ENCODE measurements around the gene ITIH5. TPM values are rescaled to one million over a fixed set of nuclear protein-coding genes. Genes with fewer than 3 reads are reported as not detected.

Gene ITIH5
- total and polyA plus RNA-seq, 2 of the 13 experiments (the other 11 are each of a cell fraction or from before 2014, with no cell fraction given): 4.7 to 8.9 TPM

GRCh38 chr10:7697426-7697825 lies 30.7 kb upstream of the ITIH5 start:
- H3K4me3 ChIP-seq (replicated peaks in 1 of 3; ENCODE audit: insufficient read depth in 1 of 3, low read depth in 2 of 3, low read length in 3 of 3): no peak overlapping the region
- H3K4me1 ChIP-seq (ENCODE audit: insufficient read depth, low read length): peaks cover 64% of the 10 kb centered on the region
- no peaks in the 10 kb centered on the region for H3K36me3 ChIP-seq (replicated peaks in 1 of 2; ENCODE audit: control insufficient read depth in 1 of 2, insufficient read depth in 2 of 2, low read length in 2 of 2)
- CTCF ChIA-PET (ENCODE audit: low intra/inter-chr PET ratio, low total read pairs): no interaction called here
- no peaks in the 10 kb centered on the region for H4K20me1 ChIP-seq (ENCODE audit: insufficient read depth, low read length)
- peaks cover 6% of the 10 kb centered on the region for H3K79me2 ChIP-seq (ENCODE audit: insufficient read depth, low read length)
- no peak for DNase-seq (ENCODE audit: low spot score)
- intact Hi-C loops (cut with micrococcal nuclease; ENCODE audit: unreplicated experiment) (no loop called here), in situ Hi-C loops (cut with HindIII; ENCODE audit: extremely low pct_ligation_motif_present, low pct_unique_long_range_greater_than_20kb) (no loop called here)
- no peak for FAIRE-seq
- POLR2A ChIA-PET: interaction anchor here (1.2 to 5.9 kb wide), 3 partner anchors 10 to 164 kb away, joined by 3 to 56 read pairs (median 34); no protein-coding TSS in a partner anchor
- TF ChIP-seq MED13 (CRISPR knock-in tag; IDR thresholded peaks at IDR 0.05) (no peak), ESRRA (CRISPR knock-in tag; IDR thresholded peaks at IDR 0.05; ENCODE audit: low read depth) (no peak), ZNF124 (CRISPR knock-in tag; IDR thresholded peaks at IDR 0.05) (no peak), ATAD3A (CRISPR knock-in tag; IDR thresholded peaks at IDR 0.05) (no peak), ELF3 (CRISPR knock-in tag; IDR thresholded peaks at IDR 0.05) (no peak), KMT2A (CRISPR knock-in tag; IDR thresholded peaks at IDR 0.05) (no peak)
- TF ChIP-seq, protein P1, sequence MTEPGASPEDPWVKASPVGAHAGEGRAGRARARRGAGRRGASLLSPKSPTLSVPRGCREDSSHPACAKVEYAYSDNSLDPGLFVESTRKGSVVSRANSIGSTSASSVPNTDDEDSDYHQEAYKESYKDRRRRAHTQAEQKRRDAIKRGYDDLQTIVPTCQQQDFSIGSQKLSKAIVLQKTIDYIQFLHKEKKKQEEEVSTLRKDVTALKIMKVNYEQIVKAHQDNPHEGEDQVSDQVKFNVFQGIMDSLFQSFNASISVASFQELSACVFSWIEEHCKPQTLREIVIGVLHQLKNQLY (CRISPR knock-in tag; IDR thresholded peaks at IDR 0.05): no peak
- TF ChIP-seq, protein P2, sequence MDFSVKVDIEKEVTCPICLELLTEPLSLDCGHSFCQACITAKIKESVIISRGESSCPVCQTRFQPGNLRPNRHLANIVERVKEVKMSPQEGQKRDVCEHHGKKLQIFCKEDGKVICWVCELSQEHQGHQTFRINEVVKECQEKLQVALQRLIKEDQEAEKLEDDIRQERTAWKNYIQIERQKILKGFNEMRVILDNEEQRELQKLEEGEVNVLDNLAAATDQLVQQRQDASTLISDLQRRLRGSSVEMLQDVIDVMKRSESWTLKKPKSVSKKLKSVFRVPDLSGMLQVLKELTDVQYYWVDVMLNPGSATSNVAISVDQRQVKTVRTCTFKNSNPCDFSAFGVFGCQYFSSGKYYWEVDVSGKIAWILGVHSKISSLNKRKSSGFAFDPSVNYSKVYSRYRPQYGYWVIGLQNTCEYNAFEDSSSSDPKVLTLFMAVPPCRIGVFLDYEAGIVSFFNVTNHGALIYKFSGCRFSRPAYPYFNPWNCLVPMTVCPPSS (IDR thresholded peaks at IDR 0.05): no peak
- H3K27ac ChIP-seq (ENCODE audit: extremely low read length, insufficient read depth, low read length): peak overlapping the region; percentile 46
- whole genome bisulfite sequencing (ENCODE audit: low lambda C conversion rate): 97% methylated on average over 5 of the region's 8 CpGs
- ATAC-seq: no peak
- H3K27me3 ChIP-seq (ENCODE audit: control insufficient read depth in 1 of 2, insufficient read depth in 2 of 2, low read length in 2 of 2): no peaks in the 10 kb centered on the region
- BruUV-seq (replicated peaks): no TSS peak
- no peak overlapping the region for H2AFZ ChIP-seq (ENCODE audit: low read length)
- H3K4me2 ChIP-seq (ENCODE audit: low read depth, low read length): no peak overlapping the region
- H3K9me3 ChIP-seq (ENCODE audit: low read length): peaks cover 13% of the 10 kb centered on the region
- H3K9ac ChIP-seq (ENCODE audit: insufficient read depth, low read depth, low read length): no peak overlapping the region
